ENCODE measurements around the gene TMEM52. TPM values are rescaled to one million over a fixed set of nuclear protein-coding genes. Genes with fewer than 3 reads are reported as not detected.

TMEM52 gene
- total and polyA plus RNA-seq, 2 of the 8 experiments (the other 6 are each of a cell fraction or from before 2014, with no cell fraction given) = 14.6 to 30.2 TPM

DNA sequence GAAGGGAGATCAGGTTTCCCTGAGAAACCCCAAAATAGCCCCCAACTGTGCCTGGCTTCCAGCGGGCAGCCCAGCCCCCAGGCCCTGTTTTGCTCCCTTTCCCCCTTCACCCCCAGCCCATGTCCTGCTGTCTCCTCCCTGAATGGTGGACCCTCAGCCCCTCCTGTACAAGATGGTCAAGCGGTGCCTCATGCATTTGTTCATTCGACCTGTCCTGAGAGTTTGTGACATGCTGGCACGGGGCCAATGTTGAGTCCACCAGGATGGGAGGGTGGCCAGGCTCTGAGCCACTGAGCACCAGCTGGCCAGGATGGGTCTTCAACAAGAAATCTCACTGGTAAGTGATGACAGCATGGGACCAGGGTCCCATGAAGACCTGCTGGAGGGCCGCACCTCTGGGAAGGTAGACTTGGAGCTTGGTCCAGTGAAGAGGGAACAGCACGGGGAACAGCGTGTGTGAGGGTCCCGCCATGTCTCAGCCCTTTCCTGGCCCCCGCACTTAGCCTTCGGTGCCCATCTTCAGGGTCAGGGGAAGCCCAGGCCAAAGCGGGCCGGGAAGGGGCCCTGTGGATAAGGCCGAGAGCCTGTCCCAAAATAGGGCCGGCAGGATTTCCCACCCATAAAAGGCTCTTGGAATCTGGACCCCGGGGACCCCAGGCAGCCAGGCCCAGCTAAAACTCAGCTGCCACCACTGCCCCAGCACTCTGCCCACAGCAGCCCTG is 3.9 kb downstream of the TMEM52 start, which contains the start of gene CALML6:
CALML6 (plus strand) TSS at position 290 of the 722 bp plus-strand sequence; CDS start at position 311, 21 bp downstream.
- Histone ChIP-seq H4K8ac (ENCODE audit: extremely low read depth, insufficient read depth, low read length) (peak within 1 kb of the TSS; percentile 72; the same call in 1 of the 2 replicates), H3K27me3 (replicated peaks in 1 of 4; ENCODE audit: control insufficient read depth in 3 of 4, extremely low read depth in 1 of 4, insufficient read depth in 3 of 4, low read length in 3 of 4) (no peaks in the 10 kb centered on the region; a peak in 2 of 7 replicates), H3K4me3 (ENCODE audit: extremely low read depth in 1 of 4, insufficient read depth in 2 of 4, low read depth in 3 of 4, low read length in 4 of 4) (no peak within 1 kb of the TSS), H2BK12ac (ENCODE audit: low read depth, low read length) (peak within 1 kb of the TSS; percentile 68; the same call in 1 of the 2 replicates), H3K9ac (replicated peaks in 1 of 4; ENCODE audit: extremely low read depth in 1 of 4, low read depth in 3 of 4, low read length in 3 of 4) (no peak within 1 kb of the TSS), H2AK5ac (ENCODE audit: low read depth, low read length) (0 out of 2 replicates have a peak within 1 kb of the TSS, but pooled peaks have one; percentile 24), H3K18ac (ENCODE audit: extremely low read depth, low read length) (no peak within 1 kb of the TSS), H2BK15ac (ENCODE audit: low read length) (peak within 1 kb of the TSS; percentile 72), H2BK5ac (ENCODE audit: low read depth, low read length) (peak within 1 kb of the TSS; percentile 2; the same call in 1 of the 2 replicates), H3K79me2 (ENCODE audit: control insufficient read depth in 1 of 2, insufficient read depth in 2 of 2, low read length in 2 of 2) (no peaks in the 10 kb centered on the region), H3K36me3 (ENCODE audit: control insufficient read depth in 2 of 4, insufficient read depth in 4 of 4, low read length in 3 of 4) (no peaks in the 10 kb centered on the region), H3K27ac (ENCODE audit: low read depth, low read length) (no peak within 1 kb of the TSS), H3K4me2 (ENCODE audit: insufficient read depth in 1 of 2, low read depth in 2 of 2, low read length in 2 of 2) (no peak within 1 kb of the TSS), H3K79me1 (ENCODE audit: low read depth, low read length) (no peaks in the 10 kb centered on the region), H2BK20ac (ENCODE audit: low read length) (no peak within 1 kb of the TSS), H4K5ac (ENCODE audit: insufficient read length, low read depth, low read length) (no peak within 1 kb of the TSS), H3K56ac (replicated peaks; ENCODE audit: insufficient read length, low read depth, low read length) (no peak within 1 kb of the TSS), H3K14ac (ENCODE audit: insufficient read length) (no peak within 1 kb of the TSS), H3K4me1 (replicated peaks in 1 of 4; ENCODE audit: control insufficient read depth in 3 of 4, insufficient read depth in 4 of 4, low read length in 3 of 4) (peaks cover 0 to 18% (median 12%) of the 10 kb centered on the region in 4 experiments; a peak in 6 of 7 replicates), H2BK120ac (replicated peaks; ENCODE audit: low read depth, low read length) (no peak within 1 kb of the TSS), H3K23me2 (ENCODE audit: low read depth, low read length) (peaks cover 4% of the 10 kb centered on the region; the same call in 1 of the 2 replicates), H3K23ac (ENCODE audit: insufficient read length) (no peak within 1 kb of the TSS), H3K4ac (replicated peaks; ENCODE audit: insufficient read length, low read depth, low read length) (no peak within 1 kb of the TSS), H4K91ac (replicated peaks; ENCODE audit: insufficient read length, low read length) (no peak within 1 kb of the TSS), H3K9me3 (ENCODE audit: insufficient read depth in 2 of 2, low read depth in 1 of 2, low read length in 1 of 2) (no peaks in the 10 kb centered on the region), H4K20me1 (replicated peaks in 1 of 2; ENCODE audit: control insufficient read depth in 1 of 2, insufficient read depth in 2 of 2, low read length in 2 of 2) (no peaks in the 10 kb centered on the region), H2AFZ (ENCODE audit: low read length) (no peak within 1 kb of the TSS)
- DNase-seq (ENCODE audit: low read depth in 1 of 2, low spot score in 2 of 2) (no peak), FAIRE-seq (no peak)
- ChIA-PET POLR2A (ENCODE audit: partially characterized antibody) (interaction anchor here (0.6 to 1.2 kb wide), 4 partner anchors 9 to 290 kb away, joined by 3 read pairs; no protein-coding TSS in a partner anchor), CTCF (ENCODE audit: partially characterized antibody) (interaction anchor here (0.5 to 2.9 kb wide), 8 partner anchors 9 to 132 kb away, joined by 3 to 12 read pairs (median 4); no protein-coding TSS in a partner anchor)
- 92% methylated on average over 15 of the region's 15 CpGs; no CpG with 5 or more reads in 1 of the 2 experiments for WGBS, 2 experiments (ENCODE audit: extremely low coverage in 1 of 2, insufficient coverage in 1 of 2, insufficient read length in 1 of 2, insufficient replicate concordance in 2 of 2, low coverage in 1 of 2, low lambda C conversion rate in 2 of 2, missing lambda C conversion rate in 1 of 2)
- TF ChIP-seq CTCF (IDR thresholded peaks at IDR 0.05; ENCODE audit: control extremely low read depth in 1 of 3, insufficient read depth in 1 of 3, low read depth in 1 of 3, low read length in 3 of 3) (no peak), SRF (IDR thresholded peaks at IDR 0.05; ENCODE audit: low read depth, low read length) (no peak), HDAC6 (IDR thresholded peaks at IDR 0.05; ENCODE audit: low read depth, low read length) (no peak), POU5F1 (IDR thresholded peaks at IDR 0.05; ENCODE audit: low read depth, low read length) (no peak), SAP30 (IDR thresholded peaks at IDR 0.05; ENCODE audit: insufficient read depth, insufficient replicate concordance, low read length) (no peak), RBBP5 (IDR thresholded peaks at IDR 0.05; ENCODE audit: borderline replicate concordance, low read depth, low read length) (no peak)
- TF ChIP-seq, protein P1, sequence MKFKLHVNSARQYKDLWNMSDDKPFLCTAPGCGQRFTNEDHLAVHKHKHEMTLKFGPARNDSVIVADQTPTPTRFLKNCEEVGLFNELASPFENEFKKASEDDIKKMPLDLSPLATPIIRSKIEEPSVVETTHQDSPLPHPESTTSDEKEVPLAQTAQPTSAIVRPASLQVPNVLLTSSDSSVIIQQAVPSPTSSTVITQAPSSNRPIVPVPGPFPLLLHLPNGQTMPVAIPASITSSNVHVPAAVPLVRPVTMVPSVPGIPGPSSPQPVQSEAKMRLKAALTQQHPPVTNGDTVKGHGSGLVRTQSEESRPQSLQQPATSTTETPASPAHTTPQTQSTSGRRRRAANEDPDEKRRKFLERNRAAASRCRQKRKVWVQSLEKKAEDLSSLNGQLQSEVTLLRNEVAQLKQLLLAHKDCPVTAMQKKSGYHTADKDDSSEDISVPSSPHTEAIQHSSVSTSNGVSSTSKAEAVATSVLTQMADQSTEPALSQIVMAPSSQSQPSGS (IDR thresholded peaks at IDR 0.05; ENCODE audit: low read length) = no peak

Data from H1 (cell line).